SK-N-SH treated with all-trans-retinoic acid at 6 μM for 48 hours (cell line): Measurements from ENCODE around the gene C16orf46.

Experiments used
- ATAC-seq: fragments of 200-7000 bp; cut with Tn5 transposase; 3 replicates; pipeline ENCODE4 v1.9.1; 2020; ENCODE audit warnings: mild to moderate bottlenecking, moderate library complexity
- ARNTL ChIP-seq: fragments of 450-650 bp; formaldehyde crosslinking; IDR thresholded peaks from 2 replicates; pipeline ENCODE4 v1.5.0; 2020; ENCODE audit warnings: low read depth, mild to moderate bottlenecking, moderate library complexity, borderline replicate concordance
- CSDC2 ChIP-seq: fragments of 250-450 bp; sonication (Bioruptor Pico); IDR thresholded peaks from 2 replicates; pipeline ENCODE4 v1.5.0; 2020; ENCODE audit warnings: mild to moderate bottlenecking, moderate library complexity
- ESRRG ChIP-seq: fragments of 250-450 bp; sonication (Bioruptor Pico); IDR thresholded peaks from 2 replicates; pipeline ENCODE4 v1.6.1; 2021; ENCODE audit warnings: mild to moderate bottlenecking
- GLIS3 ChIP-seq: fragments of 250-450 bp; sonication (Bioruptor Pico); IDR thresholded peaks from 2 replicates; pipeline ENCODE4 v1.5.0; 2020; ENCODE audit warnings: mild to moderate bottlenecking, moderate library complexity
- ISL1 ChIP-seq: fragments of 250-450 bp; sonication (Bioruptor Pico); IDR thresholded peaks from 2 replicates; pipeline ENCODE4 v2.1.2; 2022; ENCODE audit warnings: mild to moderate bottlenecking, moderate library complexity
- PPARA ChIP-seq: fragments of 250-450 bp; sonication (Bioruptor Pico); IDR thresholded peaks from 2 replicates; pipeline ENCODE4 v1.5.0; 2020; ENCODE audit warnings: mild to moderate bottlenecking, borderline replicate concordance
- RARB ChIP-seq: fragments of 250-450 bp; sonication (Bioruptor Pico); IDR thresholded peaks from 2 replicates; pipeline ENCODE4 v1.8.0; 2021; ENCODE audit warnings: mild to moderate bottlenecking, moderate library complexity
- TCF4 ChIP-seq: fragments of 250-450 bp; sonication (Bioruptor Pico); IDR thresholded peaks from 2 replicates; pipeline ENCODE4 v1.8.0; 2021; ENCODE audit warnings: mild to moderate bottlenecking, moderate library complexity, borderline replicate concordance
- TOX ChIP-seq: fragments of 250-450 bp; sonication (Bioruptor Pico); IDR thresholded peaks from 2 replicates; pipeline ENCODE4 v1.8.0; 2021; ENCODE audit warnings: mild to moderate bottlenecking, moderate library complexity, borderline replicate concordance
- ZC3H10 ChIP-seq: fragments of 250-450 bp; sonication (Bioruptor Pico); IDR thresholded peaks from 2 replicates; pipeline ENCODE4 v1.5.1; 2021; ENCODE audit warnings: mild to moderate bottlenecking, moderate library complexity
- ZFP3 ChIP-seq: fragments of 250-450 bp; sonication (Bioruptor Pico); IDR thresholded peaks from 2 replicates; pipeline ENCODE4 v1.5.0; 2020; ENCODE audit warnings: mild to moderate bottlenecking, moderate library complexity
- ZFP30 ChIP-seq: fragments of 450-650 bp; formaldehyde crosslinking; IDR thresholded peaks from 2 replicates; pipeline ENCODE4 v1.5.0; 2022; ENCODE audit warnings: mild to moderate bottlenecking, moderate library complexity
- ZNF565 ChIP-seq: fragments of 450-650 bp; formaldehyde crosslinking; conservative IDR thresholded peaks from 2 replicates; pipeline ENCODE4 v1.5.0; 2020; ENCODE audit warnings: low read depth, mild to moderate bottlenecking, moderate library complexity
- ZNF8 ChIP-seq: fragments of 450-650 bp; formaldehyde crosslinking; IDR thresholded peaks from 2 replicates; pipeline ENCODE4 v1.5.0; 2020; ENCODE audit warnings: mild to moderate bottlenecking, moderate library complexity
- TF ChIP-seq, protein P1 (sequence below): fragments of 250-450 bp; sonication (Bioruptor Pico); IDR thresholded peaks from 2 replicates; pipeline ENCODE4 v1.5.1; 2021; ENCODE audit warnings: mild to moderate bottlenecking, moderate library complexity
- TF ChIP-seq, protein P2 (sequence below): fragments of 250-450 bp; sonication (Bioruptor Pico); IDR thresholded peaks from 2 replicates; pipeline ENCODE4 v1.5.1; 2020; ENCODE audit warnings: low read depth, mild to moderate bottlenecking, moderate library complexity
- TF ChIP-seq, protein P3 (sequence below): fragments of 250-450 bp; sonication (Bioruptor Pico); IDR thresholded peaks from 2 replicates; pipeline ENCODE4 v1.5.0; 2020; ENCODE audit warnings: mild to moderate bottlenecking, moderate library complexity
- TF ChIP-seq, protein P4 (sequence below): fragments of 250-450 bp; sonication (Bioruptor Pico); IDR thresholded peaks from 2 replicates; pipeline ENCODE4 v1.8.0; 2020; ENCODE audit warnings: mild to moderate bottlenecking, moderate library complexity, borderline replicate concordance
- TF ChIP-seq, protein P5 (sequence below): fragments of 250-450 bp; sonication (Bioruptor Pico); IDR thresholded peaks from 2 replicates; pipeline ENCODE4 v1.8.0; 2021; ENCODE audit warnings: low read depth, mild to moderate bottlenecking, moderate library complexity, borderline replicate concordance

Gene C16orf46

DNA sequence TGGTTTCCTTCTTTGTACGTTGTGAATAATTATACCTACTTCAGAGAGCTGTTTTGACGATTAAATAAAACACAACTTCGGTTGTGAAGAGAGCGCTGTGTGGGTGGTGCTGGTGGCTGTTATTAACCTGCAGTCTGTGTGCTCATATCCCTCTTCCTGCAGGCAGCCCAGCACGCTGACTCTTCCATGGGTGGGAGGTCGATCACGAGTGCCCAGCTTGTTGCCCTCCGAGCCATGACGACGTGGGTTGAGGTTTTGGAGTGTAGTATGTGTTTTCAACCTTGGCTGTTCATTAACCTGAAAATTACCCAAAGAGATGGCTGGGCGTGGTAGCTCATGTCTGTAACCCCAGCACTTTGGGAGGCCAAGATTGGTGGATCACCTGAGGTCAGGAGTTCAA lies 30.5 kb upstream of the C16orf46 start:
- TF ChIP-seq, protein P1, sequence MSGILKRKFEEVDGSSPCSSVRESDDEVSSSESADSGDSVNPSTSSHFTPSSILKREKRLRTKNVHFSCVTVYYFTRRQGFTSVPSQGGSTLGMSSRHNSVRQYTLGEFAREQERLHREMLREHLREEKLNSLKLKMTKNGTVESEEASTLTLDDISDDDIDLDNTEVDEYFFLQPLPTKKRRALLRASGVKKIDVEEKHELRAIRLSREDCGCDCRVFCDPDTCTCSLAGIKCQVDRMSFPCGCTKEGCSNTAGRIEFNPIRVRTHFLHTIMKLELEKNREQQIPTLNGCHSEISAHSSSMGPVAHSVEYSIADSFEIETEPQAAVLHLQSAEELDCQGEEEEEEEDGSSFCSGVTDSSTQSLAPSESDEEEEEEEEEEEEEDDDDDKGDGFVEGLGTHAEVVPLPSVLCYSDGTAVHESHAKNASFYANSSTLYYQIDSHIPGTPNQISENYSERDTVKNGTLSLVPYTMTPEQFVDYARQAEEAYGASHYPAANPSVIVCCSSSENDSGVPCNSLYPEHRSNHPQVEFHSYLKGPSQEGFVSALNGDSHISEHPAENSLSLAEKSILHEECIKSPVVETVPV (CRISPR knock-in tag): no peak
- TF ChIP-seq ZNF8 (CRISPR knock-in tag) (no peak), RARB (CRISPR knock-in tag) (no peak), CSDC2 (CRISPR knock-in tag) (no peak), ZNF565 (no peak), ZC3H10 (no peak), ARNTL (CRISPR knock-in tag) (no peak)
- TF ChIP-seq, protein P2, sequence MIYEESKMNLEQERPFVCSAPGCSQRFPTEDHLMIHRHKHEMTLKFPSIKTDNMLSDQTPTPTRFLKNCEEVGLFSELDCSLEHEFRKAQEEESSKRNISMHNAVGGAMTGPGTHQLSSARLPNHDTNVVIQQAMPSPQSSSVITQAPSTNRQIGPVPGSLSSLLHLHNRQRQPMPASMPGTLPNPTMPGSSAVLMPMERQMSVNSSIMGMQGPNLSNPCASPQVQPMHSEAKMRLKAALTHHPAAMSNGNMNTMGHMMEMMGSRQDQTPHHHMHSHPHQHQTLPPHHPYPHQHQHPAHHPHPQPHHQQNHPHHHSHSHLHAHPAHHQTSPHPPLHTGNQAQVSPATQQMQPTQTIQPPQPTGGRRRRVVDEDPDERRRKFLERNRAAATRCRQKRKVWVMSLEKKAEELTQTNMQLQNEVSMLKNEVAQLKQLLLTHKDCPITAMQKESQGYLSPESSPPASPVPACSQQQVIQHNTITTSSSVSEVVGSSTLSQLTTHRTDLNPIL: no peak
- no peak for ATAC-seq

DNA sequence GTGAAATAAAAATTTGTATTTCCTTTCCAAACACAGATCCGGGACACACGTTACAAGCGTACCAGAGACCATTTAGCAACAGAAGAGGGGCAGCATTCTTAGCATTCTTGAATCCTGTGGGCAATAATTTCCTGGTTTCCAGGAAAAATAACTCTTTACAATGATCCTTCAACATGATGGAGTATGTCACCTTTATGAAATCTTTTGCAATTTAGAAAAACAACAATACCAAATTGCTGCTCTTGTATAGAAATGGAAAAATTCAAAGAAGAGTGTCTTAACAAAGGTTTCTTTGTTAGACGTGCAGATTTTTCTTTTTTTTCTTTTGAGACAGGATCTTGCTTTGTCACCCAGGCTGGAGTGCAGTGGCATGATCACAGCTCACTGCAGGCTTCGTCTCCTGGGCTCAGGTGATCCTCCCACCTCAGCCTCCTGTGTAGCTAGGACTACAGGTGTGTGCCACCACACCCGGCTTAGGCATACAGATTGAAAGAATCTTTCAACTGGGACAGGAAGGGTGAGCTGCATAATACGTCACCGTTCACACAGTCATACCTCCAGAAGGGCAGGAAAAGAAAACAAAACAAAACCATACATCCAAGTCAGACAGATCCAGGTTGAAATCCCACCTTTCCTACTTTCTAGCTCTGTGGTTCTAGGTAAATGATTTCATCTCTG lies 29.9 kb upstream of the C16orf46 start:
- ATAC-seq: no peak
- TF ChIP-seq, protein P2: no peak
- no peak for TF ChIP-seq ZNF565
- TF ChIP-seq, protein P3, sequence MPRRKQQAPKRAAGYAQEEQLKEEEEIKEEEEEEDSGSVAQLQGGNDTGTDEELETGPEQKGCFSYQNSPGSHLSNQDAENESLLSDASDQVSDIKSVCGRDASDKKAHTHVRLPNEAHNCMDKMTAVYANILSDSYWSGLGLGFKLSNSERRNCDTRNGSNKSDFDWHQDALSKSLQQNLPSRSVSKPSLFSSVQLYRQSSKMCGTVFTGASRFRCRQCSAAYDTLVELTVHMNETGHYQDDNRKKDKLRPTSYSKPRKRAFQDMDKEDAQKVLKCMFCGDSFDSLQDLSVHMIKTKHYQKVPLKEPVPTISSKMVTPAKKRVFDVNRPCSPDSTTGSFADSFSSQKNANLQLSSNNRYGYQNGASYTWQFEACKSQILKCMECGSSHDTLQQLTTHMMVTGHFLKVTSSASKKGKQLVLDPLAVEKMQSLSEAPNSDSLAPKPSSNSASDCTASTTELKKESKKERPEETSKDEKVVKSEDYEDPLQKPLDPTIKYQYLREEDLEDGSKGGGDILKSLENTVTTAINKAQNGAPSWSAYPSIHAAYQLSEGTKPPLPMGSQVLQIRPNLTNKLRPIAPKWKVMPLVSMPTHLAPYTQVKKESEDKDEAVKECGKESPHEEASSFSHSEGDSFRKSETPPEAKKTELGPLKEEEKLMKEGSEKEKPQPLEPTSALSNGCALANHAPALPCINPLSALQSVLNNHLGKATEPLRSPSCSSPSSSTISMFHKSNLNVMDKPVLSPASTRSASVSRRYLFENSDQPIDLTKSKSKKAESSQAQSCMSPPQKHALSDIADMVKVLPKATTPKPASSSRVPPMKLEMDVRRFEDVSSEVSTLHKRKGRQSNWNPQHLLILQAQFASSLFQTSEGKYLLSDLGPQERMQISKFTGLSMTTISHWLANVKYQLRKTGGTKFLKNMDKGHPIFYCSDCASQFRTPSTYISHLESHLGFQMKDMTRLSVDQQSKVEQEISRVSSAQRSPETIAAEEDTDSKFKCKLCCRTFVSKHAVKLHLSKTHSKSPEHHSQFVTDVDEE (CRISPR knock-in tag): no peak
- TF ChIP-seq ISL1 (CRISPR knock-in tag): peak; percentile 39; the same call in 1 of the 2 replicates

DNA sequence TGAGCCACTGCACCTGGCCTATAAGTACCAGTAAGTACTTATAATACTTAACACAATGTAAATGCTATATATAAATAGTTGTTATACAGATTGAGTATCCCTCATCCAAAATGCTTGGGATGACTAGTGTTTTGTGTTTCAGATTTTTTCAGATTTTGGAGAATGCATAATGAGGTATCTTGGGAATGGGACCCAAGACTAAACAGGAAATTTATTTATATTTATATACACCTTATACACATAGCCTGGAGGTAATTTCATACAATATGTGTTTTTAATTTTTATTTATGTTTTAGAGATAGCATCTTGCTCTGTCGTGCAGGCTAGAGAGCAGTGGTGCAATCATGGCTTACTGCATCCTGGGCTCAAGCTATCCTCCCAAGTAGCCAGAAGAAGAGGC lies 28.9 kb upstream of the C16orf46 start:
- ATAC-seq: no peak
- TF ChIP-seq ZNF8 (CRISPR knock-in tag): no peak
- TF ChIP-seq GLIS3 (CRISPR knock-in tag): no peak
- no peak for TF ChIP-seq ZNF565
- no peak for TF ChIP-seq ESRRG (CRISPR knock-in tag)
- TF ChIP-seq, protein P4, sequence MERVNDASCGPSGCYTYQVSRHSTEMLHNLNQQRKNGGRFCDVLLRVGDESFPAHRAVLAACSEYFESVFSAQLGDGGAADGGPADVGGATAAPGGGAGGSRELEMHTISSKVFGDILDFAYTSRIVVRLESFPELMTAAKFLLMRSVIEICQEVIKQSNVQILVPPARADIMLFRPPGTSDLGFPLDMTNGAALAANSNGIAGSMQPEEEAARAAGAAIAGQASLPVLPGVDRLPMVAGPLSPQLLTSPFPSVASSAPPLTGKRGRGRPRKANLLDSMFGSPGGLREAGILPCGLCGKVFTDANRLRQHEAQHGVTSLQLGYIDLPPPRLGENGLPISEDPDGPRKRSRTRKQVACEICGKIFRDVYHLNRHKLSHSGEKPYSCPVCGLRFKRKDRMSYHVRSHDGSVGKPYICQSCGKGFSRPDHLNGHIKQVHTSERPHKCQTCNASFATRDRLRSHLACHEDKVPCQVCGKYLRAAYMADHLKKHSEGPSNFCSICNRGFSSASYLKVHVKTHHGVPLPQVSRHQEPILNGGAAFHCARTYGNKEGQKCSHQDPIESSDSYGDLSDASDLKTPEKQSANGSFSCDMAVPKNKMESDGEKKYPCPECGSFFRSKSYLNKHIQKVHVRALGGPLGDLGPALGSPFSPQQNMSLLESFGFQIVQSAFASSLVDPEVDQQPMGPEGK: no peak
- TF ChIP-seq TCF4: no peak
- no peak for TF ChIP-seq TOX (CRISPR knock-in tag)
- TF ChIP-seq, protein P3 (CRISPR knock-in tag): no peak
- no peak for TF ChIP-seq ZFP30 (CRISPR knock-in tag)
- no peak for TF ChIP-seq PPARA (CRISPR knock-in tag)
- TF ChIP-seq, protein P2: no peak
- TF ChIP-seq ARNTL (CRISPR knock-in tag): no peak
- no peak for TF ChIP-seq ZFP3 (CRISPR knock-in tag)
- TF ChIP-seq, protein P5, sequence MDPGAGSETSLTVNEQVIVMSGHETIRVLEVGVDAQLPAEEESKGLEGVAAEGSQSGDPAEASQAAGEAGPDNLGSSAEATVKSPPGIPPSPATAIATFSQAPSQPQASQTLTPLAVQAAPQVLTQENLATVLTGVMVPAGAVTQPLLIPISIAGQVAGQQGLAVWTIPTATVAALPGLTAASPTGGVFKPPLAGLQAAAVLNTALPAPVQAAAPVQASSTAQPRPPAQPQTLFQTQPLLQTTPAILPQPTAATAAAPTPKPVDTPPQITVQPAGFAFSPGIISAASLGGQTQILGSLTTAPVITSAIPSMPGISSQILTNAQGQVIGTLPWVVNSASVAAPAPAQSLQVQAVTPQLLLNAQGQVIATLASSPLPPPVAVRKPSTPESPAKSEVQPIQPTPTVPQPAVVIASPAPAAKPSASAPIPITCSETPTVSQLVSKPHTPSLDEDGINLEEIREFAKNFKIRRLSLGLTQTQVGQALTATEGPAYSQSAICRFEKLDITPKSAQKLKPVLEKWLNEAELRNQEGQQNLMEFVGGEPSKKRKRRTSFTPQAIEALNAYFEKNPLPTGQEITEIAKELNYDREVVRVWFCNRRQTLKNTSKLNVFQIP: no peak
